Suppressor macrophage treated with lipopolysaccharide for 4 hours (primary cell): ENCODE measurements around the gene NPM1.
"Not testable (repeated sequence)": the region's sequence is repeated elsewhere in the genome, so short reads cannot be mapped to it uniquely, and the experiment has no call there.

Source experiments
- DNase-seq: peaks from one replicate; pipeline ENCODE4 v3.0.0-alpha.2; 2020

The NPM1 gene

DNA sequence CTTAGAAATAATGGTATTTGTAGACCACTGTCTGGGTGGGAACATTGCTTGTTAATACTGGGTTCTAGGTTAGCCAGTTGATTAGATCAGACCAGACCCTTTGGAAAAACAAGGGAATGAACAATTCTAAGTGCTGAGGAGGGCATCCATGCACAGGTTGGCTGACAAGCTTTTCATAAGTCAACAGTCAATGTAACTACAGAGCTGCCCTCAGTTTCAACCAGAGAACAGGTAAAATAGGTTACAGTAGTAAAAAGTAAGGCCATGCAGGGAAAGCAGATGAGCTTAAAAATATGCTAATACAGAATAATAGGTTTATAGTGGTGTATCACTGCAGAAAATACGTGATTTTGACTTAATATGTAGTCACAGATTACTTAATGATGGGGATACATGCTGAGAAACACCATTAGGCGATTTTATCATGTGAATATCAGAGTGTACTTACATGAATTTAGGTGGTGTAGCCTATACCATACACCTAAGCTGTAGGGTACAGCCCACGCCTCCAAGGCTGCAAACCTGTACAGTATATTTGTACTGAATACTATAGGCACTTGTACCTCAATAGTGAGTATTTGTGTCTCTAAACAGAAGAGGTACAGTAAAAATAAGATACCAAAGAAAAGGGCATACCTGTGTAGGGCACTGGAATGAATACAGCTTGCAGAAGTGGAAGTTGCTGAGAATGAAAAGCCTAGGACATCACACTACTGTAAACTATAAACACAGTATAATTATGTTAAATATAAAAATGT, 25.7 kb downstream of the NPM1 start:
- no peak for DNase-seq

DNA sequence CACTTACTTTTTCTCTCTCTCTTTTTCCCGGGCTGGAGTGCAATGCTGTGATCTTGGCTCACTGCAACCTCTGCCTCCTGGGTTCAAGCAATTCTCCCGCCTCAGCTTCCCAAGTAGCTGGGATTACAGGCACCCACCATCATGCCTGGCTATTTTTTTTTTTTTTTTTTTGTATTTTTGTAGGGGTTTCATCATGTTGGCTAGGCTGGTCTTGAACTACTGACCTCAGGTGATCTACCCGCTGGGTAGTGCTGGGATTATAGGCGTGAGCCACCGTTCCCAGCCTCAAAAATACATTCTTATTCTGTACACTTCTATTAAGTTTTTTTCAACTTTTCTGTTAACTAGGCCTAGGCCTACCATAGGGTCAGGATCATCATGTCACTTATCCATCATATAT, 26.3 kb downstream of the NPM1 start:
- not testable (repeated sequence) for DNase-seq

DNA sequence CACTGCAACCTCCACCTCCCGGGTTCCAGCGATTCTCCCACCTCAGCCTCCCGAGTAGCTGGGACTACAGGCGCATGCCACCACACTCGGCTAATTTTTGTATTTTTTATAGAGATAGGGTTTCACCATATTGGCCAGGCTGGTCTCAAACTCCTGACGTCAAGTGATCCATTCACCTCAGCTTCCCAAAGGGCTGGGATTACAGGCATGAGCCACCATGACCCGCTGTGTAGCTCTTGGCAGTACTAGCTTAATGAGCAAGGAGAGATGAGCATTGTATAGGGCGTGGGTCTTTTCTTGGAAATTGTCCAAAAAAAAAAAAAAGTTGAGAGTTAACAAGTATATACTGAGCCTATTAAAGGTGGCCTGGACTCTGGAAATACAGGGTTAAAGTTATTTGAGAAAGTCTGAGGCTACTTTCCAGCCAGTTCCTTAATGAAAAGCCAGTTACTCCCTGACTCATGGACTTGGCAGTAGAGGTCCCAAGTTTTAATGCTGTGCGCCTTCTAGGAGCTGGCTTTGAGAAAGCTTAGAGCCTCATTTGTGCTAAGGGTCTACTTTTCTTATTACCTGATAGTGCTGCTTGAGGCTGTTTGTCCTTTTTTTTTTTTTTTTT, 27.6 kb downstream of the NPM1 start:
- no peak for DNase-seq

DNA sequence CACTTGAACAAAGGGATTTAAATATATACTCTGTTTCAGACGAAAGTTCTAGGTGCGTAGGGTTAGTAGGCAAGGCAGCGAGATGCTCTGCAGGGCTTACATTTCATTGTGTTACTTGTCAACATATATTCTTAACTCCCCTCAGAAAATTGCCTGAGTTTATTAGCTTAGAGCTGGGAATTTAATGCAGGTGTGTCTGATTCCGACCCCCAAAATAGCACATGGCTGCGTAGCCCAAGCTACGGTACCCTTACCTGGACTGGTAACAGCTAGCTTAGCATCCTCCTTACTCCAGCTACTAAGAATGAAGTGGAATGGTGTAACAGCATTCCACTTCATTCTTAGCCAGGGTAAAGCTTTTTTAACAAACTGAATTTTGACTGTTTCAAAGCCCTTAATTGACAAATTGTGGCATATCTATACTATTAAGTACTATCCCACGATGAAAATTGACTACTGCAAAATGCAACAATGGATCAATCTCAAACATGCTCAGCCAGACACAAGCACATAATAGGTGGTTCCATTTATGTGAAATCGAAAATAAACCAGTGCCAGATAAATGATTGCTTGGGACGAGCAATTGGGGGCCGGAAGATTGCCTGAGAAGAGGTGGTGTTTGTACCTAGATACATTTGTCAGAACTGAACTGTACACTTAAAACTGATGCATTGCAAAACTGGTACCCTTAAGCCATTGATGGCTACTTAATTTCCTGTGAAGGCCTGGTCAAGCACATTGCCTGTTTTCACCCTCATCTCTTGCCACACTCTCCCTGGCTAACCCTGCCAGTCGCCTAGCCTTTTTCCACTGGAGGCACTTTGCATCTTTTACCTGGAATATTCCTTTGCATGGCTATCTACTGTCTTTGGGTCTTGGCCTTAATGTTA, 28.8 kb downstream of the NPM1 start:
- no peak for DNase-seq

DNA sequence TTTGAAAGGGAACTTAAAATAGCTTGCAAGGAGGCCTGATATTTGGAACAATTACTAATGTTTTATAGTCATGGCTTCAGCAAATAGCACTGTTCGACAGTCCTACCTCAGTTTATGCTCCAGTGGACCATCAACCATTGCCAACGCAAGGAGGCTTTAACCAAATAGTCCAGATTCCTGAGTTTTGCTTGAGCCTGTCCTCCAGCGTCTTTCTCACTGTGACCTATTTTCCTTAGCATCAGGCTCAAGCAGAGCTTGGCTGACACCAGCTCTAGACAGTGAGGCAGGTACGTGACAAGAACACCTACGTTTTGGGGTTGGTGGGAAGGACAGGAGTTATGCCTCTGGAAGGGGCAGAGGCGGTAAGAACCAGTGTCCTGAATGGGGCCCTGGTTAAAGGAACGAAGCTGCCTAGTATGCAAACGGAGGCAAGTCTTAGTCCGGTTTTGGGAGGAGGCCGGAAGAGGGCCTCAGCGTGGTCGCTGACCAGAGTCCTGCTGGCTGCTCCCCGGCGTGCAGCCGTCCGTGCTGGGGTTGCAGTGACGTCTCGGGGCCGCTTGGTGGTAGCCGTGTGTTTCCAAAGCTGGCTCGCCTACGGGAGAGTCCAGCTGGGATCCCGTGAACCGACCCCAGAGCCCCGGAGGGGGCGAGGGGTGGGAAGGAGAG, 30.8 kb downstream of the NPM1 start:
- peak; percentile 78 for DNase-seq

DNA sequence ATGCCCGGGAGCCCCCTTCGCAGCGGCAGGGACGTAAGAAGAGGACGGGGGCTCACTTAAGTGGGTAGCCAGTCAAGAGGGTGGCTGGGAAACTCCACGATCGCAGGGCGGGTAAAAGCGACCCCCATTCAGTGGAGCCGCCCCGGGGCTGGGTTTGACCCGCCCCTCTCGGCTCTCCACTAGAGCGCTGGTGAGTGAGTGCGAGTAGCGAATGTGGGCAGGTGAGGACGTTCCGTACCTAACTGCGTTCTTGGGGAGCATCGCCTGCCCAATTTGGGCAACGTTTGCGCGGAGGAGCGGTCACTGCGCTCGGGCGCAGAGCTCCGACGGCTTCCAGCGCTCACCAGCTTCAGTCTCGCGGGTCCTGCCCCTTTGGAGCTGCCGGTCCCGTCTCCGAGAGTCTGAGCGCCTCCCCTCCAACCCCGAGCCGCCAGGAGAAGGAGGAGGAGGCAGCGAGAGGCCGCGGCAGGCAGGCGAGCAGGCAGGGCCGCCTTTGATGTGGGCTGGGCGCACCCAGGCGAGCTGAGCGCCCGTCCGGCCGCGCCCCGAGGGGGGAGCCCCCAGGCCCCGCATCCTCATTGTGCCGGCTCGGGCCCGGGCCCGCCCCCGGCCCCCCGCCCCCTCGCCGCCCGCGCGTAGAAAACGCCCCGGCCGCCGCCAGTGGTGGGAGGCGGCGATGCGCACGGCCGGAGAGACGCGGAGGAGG, 31.5 kb downstream of the NPM1 start, which contains the start of gene FGF18:
FGF18 (plus strand) TSS at position 666 of the 706 bp plus-strand sequence. CDS start 553 bp downstream, outside the sequence.
- peak; percentile 15 for DNase-seq

DNA sequence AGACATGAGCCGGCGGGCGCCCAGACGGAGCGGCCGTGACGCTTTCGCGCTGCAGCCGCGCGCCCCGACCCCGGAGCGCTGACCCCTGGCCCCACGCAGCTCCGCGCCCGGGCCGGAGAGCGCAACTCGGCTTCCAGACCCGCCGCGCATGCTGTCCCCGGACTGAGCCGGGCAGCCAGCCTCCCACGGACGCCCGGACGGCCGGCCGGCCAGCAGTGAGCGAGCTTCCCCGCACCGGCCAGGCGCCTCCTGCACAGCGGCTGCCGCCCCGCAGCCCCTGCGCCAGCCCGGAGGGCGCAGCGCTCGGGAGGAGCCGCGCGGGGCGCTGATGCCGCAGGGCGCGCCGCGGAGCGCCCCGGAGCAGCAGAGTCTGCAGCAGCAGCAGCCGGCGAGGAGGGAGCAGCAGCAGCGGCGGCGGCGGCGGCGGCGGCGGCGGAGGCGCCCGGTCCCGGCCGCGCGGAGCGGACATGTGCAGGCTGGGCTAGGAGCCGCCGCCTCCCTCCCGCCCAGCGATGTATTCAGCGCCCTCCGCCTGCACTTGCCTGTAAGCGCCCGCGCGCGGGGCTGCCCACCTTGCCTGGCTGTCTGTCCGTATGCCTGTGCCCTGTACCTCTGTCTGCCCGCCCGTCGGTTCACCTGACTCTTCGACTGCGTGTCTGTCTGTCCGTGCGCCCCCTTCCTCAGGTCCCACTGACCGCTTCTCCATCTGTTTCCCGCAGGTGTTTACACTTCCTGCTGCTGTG, 32.2 kb downstream of the NPM1 start:
- peak; percentile 37 for DNase-seq

DNA sequence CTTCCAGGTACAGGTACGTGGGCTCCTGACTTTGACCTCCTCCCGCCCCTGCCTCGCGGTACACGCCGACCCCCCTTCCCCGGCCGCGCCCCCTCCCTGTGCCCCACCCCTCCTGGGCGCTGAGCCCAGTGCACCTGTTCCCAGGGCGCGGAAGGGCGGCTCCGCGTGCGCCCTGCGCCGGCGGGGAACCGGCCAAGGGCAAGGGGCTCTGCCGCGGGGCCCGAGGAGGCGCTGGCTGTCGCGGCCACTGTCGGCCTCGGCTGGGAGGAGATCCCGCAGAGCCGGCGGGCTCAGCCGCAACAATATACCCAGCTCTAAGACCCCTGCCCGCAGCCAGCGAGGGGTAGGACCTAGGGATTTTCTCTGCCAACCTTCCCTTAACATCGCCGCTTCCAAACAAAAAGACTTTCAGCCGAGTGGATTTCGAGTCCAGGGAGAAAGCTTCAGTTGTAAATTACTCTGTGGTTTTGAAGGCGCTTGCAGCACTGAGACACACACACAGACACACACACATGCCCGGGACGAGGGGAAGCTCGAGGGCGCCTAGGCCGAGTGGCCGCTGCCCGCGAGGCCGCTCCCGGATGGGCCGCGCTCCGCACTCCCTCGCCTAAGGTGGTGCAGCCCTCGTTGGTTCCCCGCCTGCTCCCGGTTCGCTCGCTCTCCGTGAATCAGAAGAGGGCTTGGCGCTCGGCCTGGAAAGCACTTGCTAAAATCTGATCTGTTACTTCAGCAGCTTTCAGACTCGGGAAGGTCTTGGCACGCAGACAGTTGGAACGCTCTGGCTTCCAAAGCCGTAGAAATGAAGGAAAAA, 33.0 kb downstream of the NPM1 start:
- DNase-seq: no peak

DNA sequence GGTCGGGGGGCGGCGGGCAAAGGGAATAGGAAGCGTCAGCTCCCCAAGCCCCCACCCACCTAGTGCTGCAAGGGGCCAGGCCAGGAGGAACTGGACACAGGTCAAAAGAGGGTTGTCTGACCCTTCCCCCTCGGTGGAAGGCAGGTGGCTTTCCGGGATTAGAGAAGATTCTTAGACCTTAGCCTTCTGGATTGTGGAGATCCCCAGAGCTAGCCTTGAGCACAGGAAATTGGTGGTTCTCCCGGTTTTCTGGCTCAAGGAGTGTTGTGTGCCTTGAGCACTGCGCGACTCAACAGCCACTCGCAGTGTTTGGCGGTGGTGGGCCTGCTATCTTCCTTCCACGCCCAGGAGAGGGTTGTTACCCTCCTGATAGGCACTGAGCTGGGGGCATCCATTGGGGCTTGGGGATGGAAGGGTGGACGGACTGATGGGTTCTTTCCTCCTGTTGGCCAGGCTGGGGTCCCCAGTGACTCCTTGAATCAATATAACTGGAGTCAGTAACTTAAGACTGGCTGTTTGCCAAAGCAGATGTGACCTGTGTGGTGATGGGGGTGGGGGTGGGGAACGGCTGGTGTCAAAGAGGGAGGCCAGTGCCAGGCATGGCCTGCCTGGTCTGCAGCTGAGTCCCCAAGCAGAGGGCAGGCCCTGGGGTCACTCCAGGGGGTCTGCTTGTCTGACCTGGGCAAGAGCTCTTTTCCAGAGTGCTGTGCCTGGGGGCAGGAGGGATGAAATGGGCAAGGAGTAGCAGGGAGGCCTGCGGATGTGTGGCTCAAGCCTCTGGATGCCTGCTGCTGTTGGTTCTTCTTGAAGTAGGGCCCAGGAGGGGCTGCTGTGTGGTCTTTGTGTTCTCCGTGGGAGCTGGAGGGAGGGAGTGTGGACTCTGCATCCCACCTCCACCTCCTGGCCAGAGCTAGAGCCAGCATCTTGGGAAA, 33.9 kb downstream of the NPM1 start:
- DNase-seq: no peak

DNA sequence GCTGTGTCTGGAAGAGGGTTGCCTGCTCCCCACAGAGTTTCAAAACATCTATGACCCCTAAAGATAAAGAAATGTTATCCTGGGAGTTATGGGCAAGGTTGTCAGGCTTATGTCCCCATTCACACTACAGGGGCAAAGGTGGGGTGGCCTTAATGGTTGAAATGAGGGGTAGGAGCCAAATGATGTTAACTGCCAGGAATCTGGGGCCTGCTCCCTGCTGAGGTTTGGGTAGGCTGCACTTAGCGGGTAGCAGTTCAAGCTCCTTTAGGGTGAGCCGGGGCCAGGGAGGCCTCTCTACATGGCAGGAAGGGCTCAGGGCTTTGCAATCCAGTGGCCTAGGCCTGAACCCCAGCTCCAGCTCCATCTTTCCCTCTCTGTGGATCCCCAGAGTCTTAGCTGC, 34.8 kb downstream of the NPM1 start:
- no peak for DNase-seq

DNA sequence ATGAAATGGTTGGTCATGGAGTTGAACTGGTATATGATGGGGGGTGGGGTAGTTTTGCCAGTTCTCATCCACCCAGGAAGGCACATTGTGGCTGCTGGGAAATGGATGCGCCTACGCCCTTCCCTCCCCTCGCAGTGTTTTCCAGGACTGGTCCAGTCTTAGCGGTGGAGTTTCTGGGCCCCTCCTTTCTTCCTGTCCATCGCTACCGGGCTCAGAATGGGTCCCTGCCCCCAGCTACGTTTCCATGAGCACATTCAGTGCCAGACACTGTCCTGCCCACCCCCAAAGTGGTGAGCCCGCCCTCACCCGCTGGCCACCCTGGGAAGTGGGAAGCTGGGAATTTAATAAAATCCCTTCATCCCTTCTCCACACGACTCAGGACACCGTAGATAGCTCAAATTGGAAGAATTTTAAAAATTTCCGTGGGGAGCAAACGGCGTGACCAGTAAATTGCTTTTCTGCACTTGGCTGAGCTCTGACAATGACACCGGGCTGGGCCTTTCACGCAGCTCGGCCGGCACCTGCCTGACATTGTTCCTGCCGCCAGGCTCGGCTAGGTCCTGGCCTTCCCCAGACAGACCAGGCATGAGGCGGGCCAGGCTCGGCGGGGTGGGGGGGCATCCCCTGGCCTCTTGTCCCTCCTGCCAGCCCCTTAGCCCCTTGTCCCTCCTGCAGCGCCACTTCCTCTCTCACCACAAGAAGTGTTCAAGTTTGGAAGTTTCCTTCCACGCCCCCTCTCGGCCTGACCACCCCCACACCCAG, 35.4 kb downstream of the NPM1 start:
- DNase-seq: no peak

DNA sequence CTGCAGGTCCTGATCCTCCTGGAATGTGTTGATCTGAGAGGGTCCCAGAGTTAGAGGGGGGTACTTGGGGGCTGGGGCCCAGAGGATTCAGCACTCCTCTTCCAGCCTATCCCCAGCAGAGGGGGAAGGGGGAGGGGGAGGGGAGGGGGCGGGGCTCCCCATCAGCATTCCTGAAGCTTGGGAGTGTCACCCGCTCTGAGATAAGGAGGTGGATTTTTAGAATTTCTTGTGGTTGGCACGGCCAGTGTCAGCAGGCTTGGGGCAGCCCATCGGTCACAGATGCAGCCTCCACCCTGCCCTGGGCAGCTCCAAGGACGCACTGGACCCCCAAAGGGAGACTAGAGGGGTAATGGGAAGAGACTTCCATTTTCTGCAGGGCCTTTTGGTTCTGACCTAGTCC, 37.1 kb downstream of the NPM1 start:
- DNase-seq: no peak

DNA sequence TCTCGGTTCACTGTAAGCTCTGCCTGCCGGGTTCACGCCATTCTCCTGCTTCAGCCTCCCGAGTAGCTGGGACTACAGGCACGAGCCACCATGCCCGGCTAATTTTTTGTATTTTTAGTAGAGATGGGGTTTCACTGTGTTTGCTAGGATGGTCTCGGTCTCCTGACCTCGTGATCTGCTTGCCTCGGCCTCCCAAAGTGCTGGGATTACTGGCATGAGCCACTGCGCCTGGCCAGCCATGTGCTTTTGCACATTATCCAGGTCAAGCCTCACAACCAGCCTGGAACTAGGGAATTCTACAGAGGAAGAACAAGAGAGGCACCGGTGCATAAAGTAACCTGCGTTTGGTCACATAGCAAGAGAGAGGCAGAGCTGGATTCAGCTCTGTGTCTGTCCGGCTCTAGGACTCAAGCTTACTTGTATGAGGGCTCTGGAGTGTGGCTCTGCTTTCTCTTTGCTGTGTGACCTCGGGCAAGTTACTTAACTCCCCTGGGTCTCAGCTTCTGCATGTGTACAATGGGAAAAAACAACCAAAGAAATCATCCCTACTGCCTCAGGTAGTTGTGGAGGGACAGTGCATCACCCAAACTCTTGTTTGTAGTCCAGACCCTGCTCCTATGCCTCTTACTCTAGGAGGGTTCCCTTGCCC, 38.1 kb downstream of the NPM1 start:
- no peak for DNase-seq

DNA sequence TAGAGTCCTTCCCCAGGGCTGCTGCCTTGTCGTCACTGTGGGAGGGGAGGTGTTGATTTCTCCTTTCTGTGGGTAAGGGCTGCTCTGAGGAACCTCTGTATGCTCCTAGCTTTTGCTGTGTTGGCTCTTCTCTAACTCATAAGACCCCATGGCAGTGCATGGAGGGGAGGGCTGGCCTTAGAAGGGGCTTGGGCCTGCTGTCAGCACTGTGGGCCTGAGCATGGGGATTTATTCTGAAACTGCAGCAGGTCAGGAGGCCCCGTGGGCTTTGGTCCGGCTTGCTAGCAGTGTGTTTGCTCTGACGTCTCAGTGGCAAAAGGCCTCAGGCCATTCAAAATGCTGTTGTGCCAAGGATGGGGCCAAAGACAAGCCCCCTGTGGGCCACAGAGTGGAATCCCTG, 38.6 kb downstream of the NPM1 start:
- DNase-seq: no peak

DNA sequence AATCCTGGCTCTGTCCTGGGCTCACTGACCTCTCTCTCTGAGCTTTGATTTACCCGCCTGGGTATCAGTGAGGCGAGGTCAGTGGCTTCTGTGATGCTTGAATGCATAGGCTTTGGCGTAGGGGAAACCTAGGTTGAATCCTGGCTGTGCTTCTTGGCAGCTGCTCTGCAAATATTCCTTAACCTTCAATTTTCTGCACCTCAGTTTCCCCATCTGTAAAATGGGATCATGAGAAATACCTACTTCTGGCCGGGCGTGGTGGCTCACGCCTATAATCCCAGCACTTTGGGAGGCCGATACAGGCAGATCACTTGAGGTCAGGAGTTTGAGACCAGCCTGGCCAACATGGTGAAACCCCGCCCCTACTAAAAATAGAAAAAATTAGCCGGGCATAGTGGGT, 39.0 kb downstream of the NPM1 start:
- no peak for DNase-seq

DNA sequence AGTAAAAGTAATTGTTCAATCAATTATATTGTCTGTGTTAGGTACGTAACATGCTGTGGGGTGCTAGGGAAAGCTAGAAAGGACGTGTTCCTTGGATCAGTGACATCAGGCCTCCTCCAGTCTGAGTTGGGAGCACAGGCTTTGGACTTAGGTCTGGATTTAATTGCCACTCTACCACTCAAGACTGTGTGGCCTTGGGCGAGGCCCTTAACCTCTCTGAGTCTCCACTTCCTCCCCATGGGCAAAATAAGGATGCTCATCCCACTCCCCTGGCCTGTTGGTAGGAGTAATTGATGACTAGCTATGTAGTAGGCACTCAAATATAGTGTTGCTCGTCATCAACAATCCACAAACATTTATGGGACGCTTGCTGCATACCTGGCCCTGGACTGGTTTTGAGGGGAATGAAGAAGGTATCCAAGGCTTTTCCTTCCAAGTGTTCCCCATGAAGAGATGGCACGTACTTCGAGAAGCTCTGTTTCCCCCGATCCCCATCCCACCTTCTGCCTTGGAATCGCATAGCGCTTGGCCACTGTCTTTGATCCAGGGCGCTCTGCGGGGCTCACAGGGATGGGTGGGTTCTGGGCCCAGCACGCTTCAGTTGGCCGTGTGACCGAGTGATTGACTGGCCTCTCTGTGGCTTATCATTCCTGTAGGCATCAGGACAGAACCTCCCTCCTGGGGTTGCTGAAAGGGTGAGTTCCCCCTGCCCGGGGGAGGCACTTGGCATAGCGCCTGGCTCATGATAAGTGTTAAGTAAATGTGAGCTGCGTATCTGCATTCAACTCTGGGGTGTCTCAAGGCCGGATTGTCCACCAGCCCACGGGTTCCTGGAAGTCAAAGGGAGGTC, 39.9 kb downstream of the NPM1 start:
- DNase-seq: no peak

DNA sequence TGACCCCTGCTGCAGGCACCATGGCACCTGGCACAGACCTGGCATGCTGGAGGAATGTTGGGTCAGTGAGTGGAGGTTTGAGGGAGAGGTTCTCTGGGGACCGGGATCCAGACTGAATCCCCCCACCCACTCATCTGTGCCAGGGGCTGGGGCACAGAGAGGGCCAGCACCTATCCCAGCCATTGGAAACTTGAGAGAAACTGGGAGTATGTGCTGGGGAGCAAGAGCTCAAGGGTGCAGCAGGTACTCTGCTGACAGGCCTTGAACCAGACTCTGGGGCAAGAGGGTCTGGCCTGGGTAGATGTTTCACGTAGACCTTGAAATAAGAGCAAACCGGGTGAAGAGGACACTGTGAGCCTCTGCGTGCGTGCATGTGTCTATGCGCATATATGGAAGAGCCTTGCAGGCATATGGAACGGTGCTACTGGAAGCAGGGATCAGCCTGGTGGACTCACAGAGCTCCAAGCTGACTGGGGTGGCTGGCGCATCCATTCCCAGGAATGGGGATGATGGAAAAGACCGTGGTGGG, 40.6 kb downstream of the NPM1 start:
- DNase-seq: no peak
